GM12878 (cell line): ENCODE data around the gene RERE. TPM values are rescaled to one million over a fixed set of nuclear protein-coding genes. Genes with fewer than 3 reads are reported as not detected.

ENCODE experiments used
- ATAC-seq: fragments of 200-7000 bp; cut with Tn5 transposase; 3 replicates; pipeline ENCODE4 v1.9.1; 2020; ENCODE audit warnings: mild to moderate bottlenecking, moderate library complexity
- BruUV-seq: library from RNA; stranded (reverse); fragments of 400-500 nt; replicated peaks from 2 replicates; lab custom pipeline; 2021; lab: Mats Ljungman, UMichigan
- CTCF ChIA-PET: fragments of 300-600 bp; sonication (Branson Sonifier 250); formaldehyde crosslinking; extraction: SDS; loops from one replicate; lab custom pipeline; 2021; ENCODE audit warnings: inconsistent platforms; lab: Yijun Ruan, JAX
- POLR2A ChIA-PET: fragments of 350-600 bp; formaldehyde crosslinking; extraction: SDS; loops from one replicate; lab custom pipeline; 2021; ENCODE audit warnings: inconsistent platforms; lab: Charles Lee
- RAD21 ChIA-PET: fragments of 300-600 bp; sonication (Branson Sonifier 250); formaldehyde crosslinking; loops from one replicate; lab custom pipeline; 2023; ENCODE audit warnings: antibody characterized with exemption; ENCODE audit not compliant: unreplicated experiment; lab: Charles Lee
- SMC1A ChIA-PET: fragments of 300-600 bp; sonication (Branson Sonifier 250); formaldehyde crosslinking; loops from one replicate; lab custom pipeline; 2023; ENCODE audit not compliant: unreplicated experiment, uncharacterized antibody; lab: Charles Lee
- DNase-seq: peaks from one replicate; pipeline ENCODE4 v3.0.0-alpha.2; 2011; ENCODE audit warnings: low read depth, low spot score
- FAIRE-seq: peaks from 3 replicates; lab custom pipeline; 2011; peaks lifted over from hg19 to GRCh38; lab: Jason Lieb, UNC
- H2AFZ ChIP-seq: 2 replicates; pipeline ENCODE4 v1.6.0; 2011; ENCODE audit warnings: low read depth, low read length, control low read depth; ENCODE audit not compliant: control insufficient read depth
- H3K27ac ChIP-seq: 2 replicates; pipeline ENCODE4 v1.5.1; 2011; ENCODE audit warnings: control low read depth; ENCODE audit not compliant: control insufficient read depth, insufficient read depth
- H3K27me3 ChIP-seq, 2 experiments: replicated peaks in 1 of 2; 2 replicates each; pipeline versions ENCODE4 v1.6.0 to v1.6.1; 2011; ENCODE audit warnings: low read length in 1 of 2; ENCODE audit not compliant: control insufficient read depth in 2 of 2, insufficient read depth in 2 of 2
- H3K36me3 ChIP-seq, 2 experiments: 2 replicates each; pipeline ENCODE4 v1.5.1; 2011; ENCODE audit warnings: low read length in 1 of 2; ENCODE audit not compliant: control insufficient read depth in 2 of 2, insufficient read depth in 2 of 2
- H3K4me1 ChIP-seq: 2 replicates; pipeline ENCODE4 v1.6.1; 2011; ENCODE audit warnings: mild to moderate bottlenecking, low read length, moderate library complexity, mixed read lengths; ENCODE audit not compliant: control insufficient read depth, insufficient read depth
- H3K4me2 ChIP-seq: 2 replicates; pipeline ENCODE4 v1.6.0; 2011; ENCODE audit warnings: control low read depth; ENCODE audit not compliant: control insufficient read depth, insufficient read depth
- H3K4me3 ChIP-seq: fragments of 200-600 bp; sonication (generic); 2 replicates; pipeline ENCODE4 v1.5.1; 2016
- H3K79me2 ChIP-seq: 2 replicates; pipeline ENCODE4 v1.6.0; 2011; ENCODE audit warnings: low read length; ENCODE audit not compliant: control insufficient read depth, insufficient read depth
- H3K9ac ChIP-seq: 2 replicates; pipeline ENCODE4 v1.8.0; 2011; ENCODE audit warnings: low read length, control low read depth, mixed read lengths; ENCODE audit not compliant: control insufficient read depth, insufficient read depth
- H3K9me3 ChIP-seq: replicated peaks from 3 replicates; pipeline ENCODE4 v1.5.1; 2011; ENCODE audit warnings: mild to moderate bottlenecking, low read length; ENCODE audit not compliant: control insufficient read depth, insufficient read depth
- H4K20me1 ChIP-seq: 2 replicates; pipeline ENCODE4 v1.6.0; 2011; ENCODE audit not compliant: control insufficient read depth, insufficient read depth
- CEBPB ChIP-seq, 2 experiments: fragments of 150-350 bp in 1 of 2; IDR thresholded peaks; 2 replicates each; pipeline ENCODE4 v1.6.1; 2012 to 2014; ENCODE audit warnings: low read depth in 2 of 2, low read length in 2 of 2, borderline replicate concordance in 1 of 2, inconsistent platforms in 1 of 2
- EZH2 ChIP-seq: IDR thresholded peaks from 2 replicates; pipeline ENCODE4 v1.6.1; 2012; ENCODE audit warnings: low read depth, mild to moderate bottlenecking, control low read depth, inconsistent platforms, low read length, borderline replicate concordance; ENCODE audit not compliant: control insufficient read depth
- FOXK2 ChIP-seq: fragments of 450-650 bp; IDR thresholded peaks from 2 replicates; pipeline ENCODE4 v1.6.1; 2017; ENCODE audit warnings: mild to moderate bottlenecking, moderate library complexity
- HDAC2 ChIP-seq: fragments of 200-600 bp; sonication (generic); IDR thresholded peaks from 2 replicates; pipeline ENCODE4 v1.6.1; 2017
- LARP7 ChIP-seq: fragments of 450-650 bp; IDR thresholded peaks from 2 replicates; pipeline ENCODE4 v1.6.1; 2017; ENCODE audit warnings: mild to moderate bottlenecking
- MEF2A ChIP-seq: IDR thresholded peaks from 2 replicates; pipeline ENCODE4 v1.6.1; 2011; ENCODE audit warnings: low read depth, mild to moderate bottlenecking, low read length, moderate library complexity; ENCODE audit not compliant: insufficient read depth
- RELA ChIP-seq: fragments of 450-650 bp; IDR thresholded peaks from 2 replicates; pipeline ENCODE4 v1.8.0; 2014; ENCODE audit warnings: borderline replicate concordance; ENCODE audit not compliant: partially characterized antibody
- SIX5 ChIP-seq: IDR thresholded peaks from 2 replicates; pipeline ENCODE4 v1.6.1; 2011; ENCODE audit warnings: mild to moderate bottlenecking, low read depth, low read length, moderate library complexity; ENCODE audit not compliant: severe bottlenecking
- SUPT20H ChIP-seq: IDR thresholded peaks from 2 replicates; pipeline ENCODE4 v1.6.1; 2011; ENCODE audit warnings: low read depth, mild to moderate bottlenecking, low read length, moderate library complexity, borderline replicate concordance; ENCODE audit not compliant: control insufficient read depth
- YBX1 ChIP-seq: fragments of 450-650 bp; IDR thresholded peaks from 2 replicates; pipeline ENCODE4 v1.6.1; 2016; ENCODE audit warnings: antibody characterized with exemption
- ZNF592 ChIP-seq: fragments of 450-650 bp; IDR thresholded peaks from 2 replicates; pipeline ENCODE4 v1.6.1; 2017; ENCODE audit warnings: mild to moderate bottlenecking, moderate library complexity
- WGBS: methylation state at CpG from one replicate; pipeline ENCODE4 v1.1.6; 2016; ENCODE audit warnings: low lambda C conversion rate; ENCODE audit not compliant: insufficient replicate concordance, insufficient coverage; ENCODE audit errors: missing lambda C conversion rate; 5-methylcytosine and 5-hydroxymethylcytosine counted together
- in situ Hi-C: fragments of 300-500 bp; cut with MboI; formaldehyde crosslinking; loops from 9 replicates; pipeline ENCODE4 v1.14.3; 2018; ENCODE audit warnings: mixed read lengths
- intact Hi-C: fragments of 100-400 bp; cut with micrococcal nuclease; formaldehyde crosslinking; loops from one replicate; pipeline ENCODE4 v1.14.2; 2022; ENCODE audit not compliant: unreplicated experiment
- polyA plus RNA-seq, 11 experiments: library from polyadenylated mRNA; depleted of rRNA in 4 of 11; unstranded in 6 of 11; stranded (reverse) in 5 of 11; fragments of >200 nt; fragmentation: Nextera tagmentation in 4 of 11; fragmentation: Illumina TruSeq in 1 of 11; extraction: Ambion mirVana in 4 of 11; extraction: Trizol in 1 of 11; gene quantifications; 1 replicate in 1 of 11; 2 replicates in 10 of 11; pipeline versions ENCODE4 v1.2.1 to v1.2.3, GENCODE V29; 2011 to 2016; ENCODE audit warnings: inconsistent platforms in 2 of 11, missing spikeins in 2 of 11, low read depth in 1 of 11
- total RNA-seq, 4 experiments: library from RNA; depleted of rRNA in 3 of 4; stranded (reverse); fragments of >200 nt in 3 of 4; fragmentation: Illumina TruSeq in 1 of 4; extraction: Trizol in 1 of 4; gene quantifications; 2 replicates each; pipeline versions ENCODE4 v1.2.1 to v1.2.3, GENCODE V29; 2013 to 2021
- TF ChIP-seq, protein P1 (sequence below): fragments of 450-650 bp; IDR thresholded peaks from 2 replicates; pipeline ENCODE4 v1.6.1; 2018; ENCODE audit warnings: borderline replicate concordance, mild to moderate bottlenecking; ENCODE audit not compliant: partially characterized antibody
- TF ChIP-seq, protein P2 (sequence below): fragments of 450-650 bp; formaldehyde crosslinking; IDR thresholded peaks from 2 replicates; pipeline ENCODE4 v1.4.0; 2020; ENCODE audit warnings: mild to moderate bottlenecking, moderate library complexity

Gene RERE
- total and polyA plus RNA-seq, 10 of the 15 experiments (the other 5 are each of a cell fraction or from before 2014, with no cell fraction given), result 5.2 to 60.5 (median 20.2) TPM

DNA sequence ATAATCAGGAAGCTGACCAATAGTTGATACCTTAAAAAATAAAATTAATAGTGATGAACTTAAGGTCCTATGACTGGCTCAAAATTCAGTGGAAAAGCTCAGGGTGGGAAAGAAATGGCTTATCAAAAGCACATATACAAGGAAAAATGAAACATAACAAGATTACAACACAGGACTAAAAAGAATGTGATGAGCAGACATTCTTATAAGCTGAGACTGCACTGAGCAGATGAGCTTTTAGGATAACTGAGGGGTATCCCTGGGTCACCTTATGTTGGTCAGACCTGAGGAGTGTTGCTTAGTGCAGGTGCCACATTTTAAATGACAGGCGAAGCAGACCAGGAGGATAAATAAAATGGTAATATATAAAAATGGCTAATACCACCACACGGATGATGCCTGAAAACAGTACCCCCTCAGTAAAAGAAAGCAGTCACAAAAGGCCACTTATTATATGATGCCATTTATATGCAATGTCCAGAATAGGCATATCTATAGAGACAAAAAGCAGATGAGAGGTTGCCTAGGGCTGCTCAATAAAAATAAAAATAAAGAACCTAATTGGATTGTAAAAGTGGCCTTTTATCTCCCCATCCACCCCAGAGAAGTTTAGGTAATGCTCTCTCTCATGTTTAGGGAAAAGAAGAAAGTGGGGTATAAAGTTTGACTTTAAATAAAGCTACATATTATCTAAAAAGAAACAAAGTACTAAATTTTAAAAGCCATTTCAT is 335.6 kb downstream of the RERE start:
- no TSS peak for BruUV-seq
- Histone ChIP-seq H3K79me2 (no peaks in the 10 kb centered on the region), H3K27me3 (no peaks in the 10 kb centered on the region), H3K36me3 (no peaks in the 10 kb centered on the region; a peak in 1 of 4 replicates), H3K4me1 (peaks cover 17% of the 10 kb centered on the region), H3K27ac (no peak overlapping the region), H3K4me2 (no peak overlapping the region), H3K4me3 (no peak overlapping the region), H2AFZ (no peak overlapping the region), H4K20me1 (no peaks in the 10 kb centered on the region), H3K9me3 (no peaks in the 10 kb centered on the region), H3K9ac (no peak overlapping the region)
- CTCF ChIA-PET, result interaction anchor here (1.2 to 1.7 kb wide), 3 partner anchors 8 to 367 kb away, joined by 4 to 6 read pairs (median 5); no protein-coding TSS in a partner anchor
- SMC1A ChIA-PET, result interaction anchor here (0.5 to 4.9 kb wide), 8 partner anchors 8 to 80 kb away, joined by 3 to 23 read pairs (median 4); no protein-coding TSS in a partner anchor
- no peak for ATAC-seq
- WGBS, result 94% methylated on average over 2 of the region's 2 CpGs
- TF ChIP-seq RELA (no peak), YBX1 (no peak), CEBPB (IDR thresholded peaks at IDR 0.05; ENCODE audit: borderline replicate concordance in 1 of 2, low read depth in 2 of 2, low read length in 2 of 2) (no peak), ZNF592 (no peak), MEF2A (no peak), EZH2 (no peak), HDAC2 (no peak), SUPT20H (no peak), FOXK2 (no peak), SIX5 (no peak), LARP7 (no peak)
- TF ChIP-seq, protein P1, sequence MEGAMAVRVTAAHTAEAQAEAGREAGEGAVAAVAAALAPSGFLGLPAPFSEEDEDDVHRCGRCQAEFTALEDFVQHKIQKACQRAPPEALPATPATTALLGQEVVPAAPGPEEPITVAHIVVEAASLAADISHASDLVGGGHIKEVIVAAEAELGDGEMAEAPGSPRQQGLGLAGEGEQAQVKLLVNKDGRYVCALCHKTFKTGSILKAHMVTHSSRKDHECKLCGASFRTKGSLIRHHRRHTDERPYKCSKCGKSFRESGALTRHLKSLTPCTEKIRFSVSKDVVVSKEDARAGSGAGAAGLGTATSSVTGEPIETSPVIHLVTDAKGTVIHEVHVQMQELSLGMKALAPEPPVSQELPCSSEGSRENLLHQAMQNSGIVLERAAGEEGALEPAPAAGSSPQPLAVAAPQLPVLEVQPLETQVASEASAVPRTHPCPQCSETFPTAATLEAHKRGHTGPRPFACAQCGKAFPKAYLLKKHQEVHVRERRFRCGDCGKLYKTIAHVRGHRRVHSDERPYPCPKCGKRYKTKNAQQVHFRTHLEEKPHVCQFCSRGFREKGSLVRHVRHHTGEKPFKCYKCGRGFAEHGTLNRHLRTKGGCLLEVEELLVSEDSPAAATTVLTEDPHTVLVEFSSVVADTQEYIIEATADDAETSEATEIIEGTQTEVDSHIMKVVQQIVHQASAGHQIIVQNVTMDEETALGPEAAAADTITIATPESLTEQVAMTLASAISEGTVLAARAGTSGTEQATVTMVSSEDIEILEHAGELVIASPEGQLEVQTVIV, result no peak
- TF ChIP-seq, protein P2, sequence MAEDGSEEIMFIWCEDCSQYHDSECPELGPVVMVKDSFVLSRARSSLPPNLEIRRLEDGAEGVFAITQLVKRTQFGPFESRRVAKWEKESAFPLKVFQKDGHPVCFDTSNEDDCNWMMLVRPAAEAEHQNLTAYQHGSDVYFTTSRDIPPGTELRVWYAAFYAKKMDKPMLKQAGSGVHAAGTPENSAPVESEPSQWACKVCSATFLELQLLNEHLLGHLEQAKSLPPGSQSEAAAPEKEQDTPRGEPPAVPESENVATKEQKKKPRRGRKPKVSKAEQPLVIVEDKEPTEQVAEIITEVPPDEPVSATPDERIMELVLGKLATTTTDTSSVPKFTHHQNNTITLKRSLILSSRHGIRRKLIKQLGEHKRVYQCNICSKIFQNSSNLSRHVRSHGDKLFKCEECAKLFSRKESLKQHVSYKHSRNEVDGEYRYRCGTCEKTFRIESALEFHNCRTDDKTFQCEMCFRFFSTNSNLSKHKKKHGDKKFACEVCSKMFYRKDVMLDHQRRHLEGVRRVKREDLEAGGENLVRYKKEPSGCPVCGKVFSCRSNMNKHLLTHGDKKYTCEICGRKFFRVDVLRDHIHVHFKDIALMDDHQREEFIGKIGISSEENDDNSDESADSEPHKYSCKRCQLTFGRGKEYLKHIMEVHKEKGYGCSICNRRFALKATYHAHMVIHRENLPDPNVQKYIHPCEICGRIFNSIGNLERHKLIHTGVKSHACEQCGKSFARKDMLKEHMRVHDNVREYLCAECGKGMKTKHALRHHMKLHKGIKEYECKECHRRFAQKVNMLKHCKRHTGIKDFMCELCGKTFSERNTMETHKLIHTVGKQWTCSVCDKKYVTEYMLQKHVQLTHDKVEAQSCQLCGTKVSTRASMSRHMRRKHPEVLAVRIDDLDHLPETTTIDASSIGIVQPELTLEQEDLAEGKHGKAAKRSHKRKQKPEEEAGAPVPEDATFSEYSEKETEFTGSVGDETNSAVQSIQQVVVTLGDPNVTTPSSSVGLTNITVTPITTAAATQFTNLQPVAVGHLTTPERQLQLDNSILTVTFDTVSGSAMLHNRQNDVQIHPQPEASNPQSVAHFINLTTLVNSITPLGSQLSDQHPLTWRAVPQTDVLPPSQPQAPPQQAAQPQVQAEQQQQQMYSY (CRISPR knock-in tag), result no peak
- no peak for FAIRE-seq
- POLR2A ChIA-PET, result no interaction called here
- in situ Hi-C loops, result no loop called here
- intact Hi-C loops, result no loop called here
- DNase-seq, result no peak
- RAD21 ChIA-PET, result no interaction called here
